GM12878 (cell line): ENCODE results near the gene MC3R. TPM values are rescaled to one million over a fixed set of nuclear protein-coding genes. Genes with fewer than 3 reads are reported as not detected.

Experiments
- CBFB ChIP-seq: IDR thresholded peaks from 2 replicates; pipeline ENCODE4 v1.6.1; 2016; ENCODE audit warnings: antibody characterized with exemption, low read depth
- CHD2 ChIP-seq: IDR thresholded peaks from 2 replicates; pipeline ENCODE4 v1.6.1; 2011; ENCODE audit warnings: low read depth, low read length, improper control_type of control experiment, borderline replicate concordance
- KAT2A ChIP-seq: conservative IDR thresholded peaks from 2 replicates; pipeline ENCODE4 v1.6.1; 2011; ENCODE audit warnings: low read depth, low read length; ENCODE audit not compliant: control insufficient read depth
- polyA plus RNA-seq, 11 experiments: library from polyadenylated mRNA; depleted of rRNA in 4 of 11; unstranded in 6 of 11; stranded (reverse) in 5 of 11; fragments of >200 nt; fragmentation: Nextera tagmentation in 4 of 11; fragmentation: Illumina TruSeq in 1 of 11; extraction: Ambion mirVana in 4 of 11; extraction: Trizol in 1 of 11; gene quantifications; 1 replicate in 1 of 11; 2 replicates in 10 of 11; pipeline versions ENCODE4 v1.2.1 to v1.2.3, GENCODE V29; 2011 to 2016; ENCODE audit warnings: inconsistent platforms in 2 of 11, missing spikeins in 2 of 11, low read depth in 1 of 11
- total RNA-seq, 4 experiments: library from RNA; depleted of rRNA in 3 of 4; stranded (reverse); fragments of >200 nt in 3 of 4; fragmentation: Illumina TruSeq in 1 of 4; extraction: Trizol in 1 of 4; gene quantifications; 2 replicates each; pipeline versions ENCODE4 v1.2.1 to v1.2.3, GENCODE V29; 2013 to 2021
- TF ChIP-seq, protein P1 (sequence below): fragments of 450-650 bp; IDR thresholded peaks from 2 replicates; pipeline ENCODE4 v1.6.1; 2016; ENCODE audit warnings: mild to moderate bottlenecking, moderate library complexity, borderline replicate concordance
- TF ChIP-seq, protein P2 (sequence below): IDR thresholded peaks from 2 replicates; pipeline ENCODE4 v1.6.1; 2012; ENCODE audit warnings: improper control_type of control experiment, low read depth, low read length; ENCODE audit not compliant: insufficient replicate concordance

The MC3R gene
- total and polyA plus RNA-seq, 10 of the 15 experiments (the other 5 are each of a cell fraction or from before 2014, with no cell fraction given) = not detected

DNA sequence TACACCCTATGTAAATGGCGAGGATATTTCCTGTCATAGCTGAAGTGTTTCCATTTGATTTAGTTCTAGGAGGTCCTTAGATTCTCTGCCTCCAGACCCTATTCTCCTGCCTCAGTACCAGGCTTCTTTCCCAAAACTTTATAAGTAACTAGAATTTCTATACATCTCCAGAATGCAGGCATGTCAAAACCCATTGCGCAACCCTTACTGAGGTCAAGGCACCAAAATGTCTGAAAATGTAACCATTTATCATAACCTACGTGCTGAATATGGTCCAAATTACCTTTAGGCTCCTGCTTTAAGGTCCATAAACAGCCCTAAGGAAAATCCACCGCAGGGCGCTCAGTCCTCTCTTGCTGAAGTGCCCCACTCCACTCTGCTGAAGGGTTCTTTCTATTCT is 37.5 kb upstream of the MC3R start (continued):
- TF ChIP-seq, protein P1, sequence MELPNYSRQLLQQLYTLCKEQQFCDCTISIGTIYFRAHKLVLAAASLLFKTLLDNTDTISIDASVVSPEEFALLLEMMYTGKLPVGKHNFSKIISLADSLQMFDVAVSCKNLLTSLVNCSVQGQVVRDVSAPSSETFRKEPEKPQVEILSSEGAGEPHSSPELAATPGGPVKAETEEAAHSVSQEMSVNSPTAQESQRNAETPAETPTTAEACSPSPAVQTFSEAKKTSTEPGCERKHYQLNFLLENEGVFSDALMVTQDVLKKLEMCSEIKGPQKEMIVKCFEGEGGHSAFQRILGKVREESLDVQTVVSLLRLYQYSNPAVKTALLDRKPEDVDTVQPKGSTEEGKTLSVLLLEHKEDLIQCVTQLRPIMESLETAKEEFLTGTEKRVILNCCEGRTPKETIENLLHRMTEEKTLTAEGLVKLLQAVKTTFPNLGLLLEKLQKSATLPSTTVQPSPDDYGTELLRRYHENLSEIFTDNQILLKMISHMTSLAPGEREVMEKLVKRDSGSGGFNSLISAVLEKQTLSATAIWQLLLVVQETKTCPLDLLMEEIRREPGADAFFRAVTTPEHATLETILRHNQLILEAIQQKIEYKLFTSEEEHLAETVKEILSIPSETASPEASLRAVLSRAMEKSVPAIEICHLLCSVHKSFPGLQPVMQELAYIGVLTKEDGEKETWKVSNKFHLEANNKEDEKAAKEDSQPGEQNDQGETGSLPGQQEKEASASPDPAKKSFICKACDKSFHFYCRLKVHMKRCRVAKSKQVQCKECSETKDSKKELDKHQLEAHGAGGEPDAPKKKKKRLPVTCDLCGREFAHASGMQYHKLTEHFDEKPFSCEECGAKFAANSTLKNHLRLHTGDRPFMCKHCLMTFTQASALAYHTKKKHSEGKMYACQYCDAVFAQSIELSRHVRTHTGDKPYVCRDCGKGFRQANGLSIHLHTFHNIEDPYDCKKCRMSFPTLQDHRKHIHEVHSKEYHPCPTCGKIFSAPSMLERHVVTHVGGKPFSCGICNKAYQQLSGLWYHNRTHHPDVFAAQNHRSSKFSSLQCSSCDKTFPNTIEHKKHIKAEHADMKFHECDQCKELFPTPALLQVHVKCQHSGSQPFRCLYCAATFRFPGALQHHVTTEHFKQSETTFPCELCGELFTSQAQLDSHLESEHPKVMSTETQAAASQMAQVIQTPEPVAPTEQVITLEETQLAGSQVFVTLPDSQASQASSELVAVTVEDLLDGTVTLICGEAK = no peak
- TF ChIP-seq, protein P2, sequence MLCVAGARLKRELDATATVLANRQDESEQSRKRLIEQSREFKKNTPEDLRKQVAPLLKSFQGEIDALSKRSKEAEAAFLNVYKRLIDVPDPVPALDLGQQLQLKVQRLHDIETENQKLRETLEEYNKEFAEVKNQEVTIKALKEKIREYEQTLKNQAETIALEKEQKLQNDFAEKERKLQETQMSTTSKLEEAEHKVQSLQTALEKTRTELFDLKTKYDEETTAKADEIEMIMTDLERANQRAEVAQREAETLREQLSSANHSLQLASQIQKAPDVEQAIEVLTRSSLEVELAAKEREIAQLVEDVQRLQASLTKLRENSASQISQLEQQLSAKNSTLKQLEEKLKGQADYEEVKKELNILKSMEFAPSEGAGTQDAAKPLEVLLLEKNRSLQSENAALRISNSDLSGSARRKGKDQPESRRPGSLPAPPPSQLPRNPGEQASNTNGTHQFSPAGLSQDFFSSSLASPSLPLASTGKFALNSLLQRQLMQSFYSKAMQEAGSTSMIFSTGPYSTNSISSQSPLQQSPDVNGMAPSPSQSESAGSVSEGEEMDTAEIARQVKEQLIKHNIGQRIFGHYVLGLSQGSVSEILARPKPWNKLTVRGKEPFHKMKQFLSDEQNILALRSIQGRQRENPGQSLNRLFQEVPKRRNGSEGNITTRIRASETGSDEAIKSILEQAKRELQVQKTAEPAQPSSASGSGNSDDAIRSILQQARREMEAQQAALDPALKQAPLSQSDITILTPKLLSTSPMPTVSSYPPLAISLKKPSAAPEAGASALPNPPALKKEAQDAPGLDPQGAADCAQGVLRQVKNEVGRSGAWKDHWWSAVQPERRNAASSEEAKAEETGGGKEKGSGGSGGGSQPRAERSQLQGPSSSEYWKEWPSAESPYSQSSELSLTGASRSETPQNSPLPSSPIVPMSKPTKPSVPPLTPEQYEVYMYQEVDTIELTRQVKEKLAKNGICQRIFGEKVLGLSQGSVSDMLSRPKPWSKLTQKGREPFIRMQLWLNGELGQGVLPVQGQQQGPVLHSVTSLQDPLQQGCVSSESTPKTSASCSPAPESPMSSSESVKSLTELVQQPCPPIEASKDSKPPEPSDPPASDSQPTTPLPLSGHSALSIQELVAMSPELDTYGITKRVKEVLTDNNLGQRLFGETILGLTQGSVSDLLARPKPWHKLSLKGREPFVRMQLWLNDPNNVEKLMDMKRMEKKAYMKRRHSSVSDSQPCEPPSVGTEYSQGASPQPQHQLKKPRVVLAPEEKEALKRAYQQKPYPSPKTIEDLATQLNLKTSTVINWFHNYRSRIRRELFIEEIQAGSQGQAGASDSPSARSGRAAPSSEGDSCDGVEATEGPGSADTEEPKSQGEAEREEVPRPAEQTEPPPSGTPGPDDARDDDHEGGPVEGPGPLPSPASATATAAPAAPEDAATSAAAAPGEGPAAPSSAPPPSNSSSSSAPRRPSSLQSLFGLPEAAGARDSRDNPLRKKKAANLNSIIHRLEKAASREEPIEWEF = no peak
- TF ChIP-seq CHD2 (no peak), KAT2A (no peak), CBFB (no peak)
